GM23338 (cell line): Measurements from ENCODE around the gene ITPKA. TPM values are rescaled to one million over a fixed set of nuclear protein-coding genes. Genes with fewer than 3 reads are reported as not detected.
A peak's percentile ranks its signal among the peaks of the same experiment; 100 is the strongest.

Experiments used
- ATAC-seq: fragments of 200-7000 bp; cut with Tn5 transposase; 3 replicates; pipeline ENCODE4 v1.9.1; 2020
- DNase-seq: peaks from one replicate; pipeline ENCODE4 v3.0.0-alpha.2; 2015; ENCODE audit warnings: low spot score
- H2AFZ ChIP-seq: fragments of 200-600 bp; sonication (generic); 2 replicates; pipeline ENCODE4 v1.8.0; 2016; ENCODE audit warnings: antibody characterized with exemption, mild to moderate bottlenecking, moderate library complexity
- H3F3A ChIP-seq: fragments of 200-600 bp; sonication (generic); replicated peaks from 2 replicates; pipeline ENCODE4 v1.8.0; 2017; ENCODE audit warnings: antibody characterized with exemption, mixed run types, low read depth
- H3K27ac ChIP-seq: fragments of 200-600 bp; sonication (generic); 2 replicates; pipeline ENCODE4 v1.6.1; 2016; ENCODE audit warnings: low read depth
- H3K27me3 ChIP-seq: fragments of 200-600 bp; sonication (generic); 2 replicates; pipeline ENCODE4 v1.8.0; 2016; ENCODE audit warnings: mild to moderate bottlenecking, mixed run types, moderate library complexity; ENCODE audit not compliant: insufficient read depth
- H3K36me3 ChIP-seq: fragments of 200-600 bp; sonication (generic); 2 replicates; pipeline ENCODE4 v1.8.0; 2016; ENCODE audit warnings: mild to moderate bottlenecking; ENCODE audit not compliant: insufficient read depth
- H3K4me1 ChIP-seq: fragments of 200-600 bp; sonication (generic); 2 replicates; pipeline ENCODE4 v1.8.0; 2016; ENCODE audit warnings: mild to moderate bottlenecking, moderate library complexity; ENCODE audit not compliant: insufficient read depth
- H3K4me2 ChIP-seq: fragments of 200-600 bp; sonication (generic); 2 replicates; pipeline ENCODE4 v1.7.1; 2017; ENCODE audit warnings: mixed run types
- H3K4me3 ChIP-seq: fragments of 200-600 bp; sonication (generic); 2 replicates; pipeline ENCODE4 v1.6.1; 2016; ENCODE audit warnings: mixed run types
- H3K79me2 ChIP-seq: fragments of 200-600 bp; sonication (generic); replicated peaks from 2 replicates; pipeline ENCODE4 v1.8.0; 2017; ENCODE audit warnings: mild to moderate bottlenecking; ENCODE audit not compliant: insufficient read depth
- H3K9me2 ChIP-seq: fragments of 200-600 bp; sonication (generic); 2 replicates; pipeline ENCODE4 v1.8.0; 2017; ENCODE audit not compliant: insufficient read depth
- H4K20me1 ChIP-seq: fragments of 200-600 bp; sonication (generic); replicated peaks from 2 replicates; pipeline ENCODE4 v1.8.0; 2017; ENCODE audit warnings: mild to moderate bottlenecking; ENCODE audit not compliant: insufficient read depth
- H3K27ac Mint-ChIP-seq: 2 replicates; pipeline ENCODE4 v1.8.0; 2020; ENCODE audit warnings: inconsistent platforms, mild to moderate bottlenecking, moderate library complexity, mixed read lengths
- H3K27me3 Mint-ChIP-seq: 3 replicates; pipeline ENCODE4 v1.8.0; 2022; ENCODE audit warnings: low read depth, mild to moderate bottlenecking, moderate library complexity, mixed read lengths, inconsistent platforms; ENCODE audit not compliant: insufficient read depth, poor library complexity
- H3K36me3 Mint-ChIP-seq: 3 replicates; pipeline ENCODE4 v1.8.0; 2021; ENCODE audit warnings: low read depth, mild to moderate bottlenecking, inconsistent platforms, moderate library complexity, mixed read lengths
- H3K4me1 Mint-ChIP-seq: 3 replicates; pipeline ENCODE4 v1.8.0; 2020; ENCODE audit warnings: mild to moderate bottlenecking, inconsistent platforms, mixed read lengths
- H3K4me3 Mint-ChIP-seq: 3 replicates; pipeline ENCODE4 v1.8.0; 2021; ENCODE audit warnings: moderate library complexity, mild to moderate bottlenecking, inconsistent platforms, mixed read lengths
- H3K9me3 Mint-ChIP-seq: 3 replicates; pipeline ENCODE4 v1.8.0; 2020; ENCODE audit warnings: moderate library complexity, mild to moderate bottlenecking, inconsistent platforms, mixed read lengths
- EZH2 ChIP-seq: fragments of 200-600 bp; sonication (generic); IDR thresholded peaks from one replicate; pipeline ENCODE4 v1.8.0; 2017; ENCODE audit warnings: antibody characterized with exemption, mild to moderate bottlenecking, low read depth; ENCODE audit not compliant: unreplicated experiment
- EZH2phosphoT487 ChIP-seq: fragments of 200-600 bp; sonication (generic); IDR thresholded peaks from one replicate; pipeline ENCODE4 v1.8.1; 2018; ENCODE audit warnings: antibody characterized with exemption; ENCODE audit not compliant: unreplicated experiment
- NANOG ChIP-seq: IDR thresholded peaks from 2 replicates; pipeline ENCODE4 v1.6.1; 2016; ENCODE audit warnings: antibody characterized with exemption, borderline replicate concordance
- ZNF114 ChIP-seq: fragments of 250-450 bp; sonication (Bioruptor Pico); IDR thresholded peaks from 2 replicates; pipeline ENCODE4 v1.5.0; 2020; ENCODE audit warnings: mild to moderate bottlenecking, moderate library complexity
- polyA plus RNA-seq: library from polyadenylated mRNA; unstranded; fragments of >200 nt; fragmentation: Nextera tagmentation; extraction: Ambion mirVana; gene quantifications from 2 replicates; pipeline ENCODE4 v1.2.1, GENCODE V29; 2016
- total RNA-seq: library from RNA; depleted of rRNA; stranded (reverse); fragments of >200 nt; shearing (Covaris generic); gene quantifications from 2 replicates; pipeline ENCODE4 v1.2.3, GENCODE V29; 2014
- TF ChIP-seq, protein P1 (sequence below): fragments of 250-450 bp; sonication (Bioruptor Pico); IDR thresholded peaks from 2 replicates; pipeline ENCODE4 v1.5.0; 2020; ENCODE audit warnings: mild to moderate bottlenecking, moderate library complexity
- TF ChIP-seq, protein P2 (sequence below), 2 experiments: fragments of 200-600 bp in 1 of 2; sonication (generic) in 1 of 2; conservative IDR thresholded peaks; 2 replicates each; pipeline versions ENCODE4 v1.5.1 to v1.6.1; 2016 to 2017; ENCODE audit warnings: antibody characterized with exemption in 2 of 2, low read depth in 2 of 2, mild to moderate bottlenecking in 2 of 2, moderate library complexity in 1 of 2

The ITPKA gene
- total and polyA plus RNA-seq, 2 experiments from 2014 or later: 0.55 to 2.1 TPM

- TF ChIP-seq, protein P1, sequence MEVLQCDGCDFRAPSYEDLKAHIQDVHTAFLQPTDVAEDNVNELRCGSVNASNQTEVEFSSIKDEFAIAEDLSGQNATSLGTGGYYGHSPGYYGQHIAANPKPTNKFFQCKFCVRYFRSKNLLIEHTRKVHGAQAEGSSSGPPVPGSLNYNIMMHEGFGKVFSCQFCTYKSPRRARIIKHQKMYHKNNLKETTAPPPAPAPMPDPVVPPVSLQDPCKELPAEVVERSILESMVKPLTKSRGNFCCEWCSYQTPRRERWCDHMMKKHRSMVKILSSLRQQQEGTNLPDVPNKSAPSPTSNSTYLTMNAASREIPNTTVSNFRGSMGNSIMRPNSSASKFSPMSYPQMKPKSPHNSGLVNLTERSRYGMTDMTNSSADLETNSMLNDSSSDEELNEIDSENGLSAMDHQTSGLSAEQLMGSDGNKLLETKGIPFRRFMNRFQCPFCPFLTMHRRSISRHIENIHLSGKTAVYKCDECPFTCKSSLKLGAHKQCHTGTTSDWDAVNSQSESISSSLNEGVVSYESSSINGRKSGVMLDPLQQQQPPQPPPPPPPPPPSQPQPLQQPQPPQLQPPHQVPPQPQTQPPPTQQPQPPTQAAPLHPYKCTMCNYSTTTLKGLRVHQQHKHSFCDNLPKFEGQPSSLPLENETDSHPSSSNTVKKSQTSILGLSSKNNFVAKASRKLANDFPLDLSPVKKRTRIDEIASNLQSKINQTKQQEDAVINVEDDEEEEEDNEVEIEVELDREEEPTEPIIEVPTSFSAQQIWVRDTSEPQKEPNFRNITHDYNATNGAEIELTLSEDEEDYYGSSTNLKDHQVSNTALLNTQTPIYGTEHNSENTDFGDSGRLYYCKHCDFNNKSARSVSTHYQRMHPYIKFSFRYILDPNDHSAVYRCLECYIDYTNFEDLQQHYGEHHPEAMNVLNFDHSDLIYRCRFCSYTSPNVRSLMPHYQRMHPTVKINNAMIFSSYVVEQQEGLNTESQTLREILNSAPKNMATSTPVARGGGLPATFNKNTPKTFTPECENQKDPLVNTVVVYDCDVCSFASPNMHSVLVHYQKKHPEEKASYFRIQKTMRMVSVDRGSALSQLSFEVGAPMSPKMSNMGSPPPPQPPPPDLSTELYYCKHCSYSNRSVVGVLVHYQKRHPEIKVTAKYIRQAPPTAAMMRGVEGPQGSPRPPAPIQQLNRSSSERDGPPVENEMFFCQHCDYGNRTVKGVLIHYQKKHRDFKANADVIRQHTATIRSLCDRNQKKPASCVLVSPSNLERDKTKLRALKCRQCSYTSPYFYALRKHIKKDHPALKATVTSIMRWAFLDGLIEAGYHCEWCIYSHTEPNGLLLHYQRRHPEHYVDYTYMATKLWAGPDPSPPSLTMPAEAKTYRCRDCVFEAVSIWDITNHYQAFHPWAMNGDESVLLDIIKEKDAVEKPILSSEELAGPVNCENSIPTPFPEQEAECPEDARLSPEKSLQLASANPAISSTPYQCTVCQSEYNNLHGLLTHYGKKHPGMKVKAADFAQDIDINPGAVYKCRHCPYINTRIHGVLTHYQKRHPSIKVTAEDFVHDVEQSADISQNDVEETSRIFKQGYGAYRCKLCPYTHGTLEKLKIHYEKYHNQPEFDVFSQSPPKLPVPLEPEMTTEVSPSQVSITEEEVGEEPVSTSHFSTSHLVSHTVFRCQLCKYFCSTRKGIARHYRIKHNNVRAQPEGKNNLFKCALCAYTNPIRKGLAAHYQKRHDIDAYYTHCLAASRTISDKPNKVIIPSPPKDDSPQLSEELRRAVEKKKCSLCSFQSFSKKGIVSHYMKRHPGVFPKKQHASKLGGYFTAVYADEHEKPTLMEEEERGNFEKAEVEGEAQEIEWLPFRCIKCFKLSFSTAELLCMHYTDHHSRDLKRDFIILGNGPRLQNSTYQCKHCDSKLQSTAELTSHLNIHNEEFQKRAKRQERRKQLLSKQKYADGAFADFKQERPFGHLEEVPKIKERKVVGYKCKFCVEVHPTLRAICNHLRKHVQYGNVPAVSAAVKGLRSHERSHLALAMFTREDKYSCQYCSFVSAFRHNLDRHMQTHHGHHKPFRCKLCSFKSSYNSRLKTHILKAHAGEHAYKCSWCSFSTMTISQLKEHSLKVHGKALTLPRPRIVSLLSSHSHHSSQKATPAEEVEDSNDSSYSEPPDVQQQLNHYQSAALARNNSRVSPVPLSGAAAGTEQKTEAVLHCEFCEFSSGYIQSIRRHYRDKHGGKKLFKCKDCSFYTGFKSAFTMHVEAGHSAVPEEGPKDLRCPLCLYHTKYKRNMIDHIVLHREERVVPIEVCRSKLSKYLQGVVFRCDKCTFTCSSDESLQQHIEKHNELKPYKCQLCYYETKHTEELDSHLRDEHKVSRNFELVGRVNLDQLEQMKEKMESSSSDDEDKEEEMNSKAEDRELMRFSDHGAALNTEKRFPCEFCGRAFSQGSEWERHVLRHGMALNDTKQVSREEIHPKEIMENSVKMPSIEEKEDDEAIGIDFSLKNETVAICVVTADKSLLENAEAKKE (CRISPR knock-in tag): no peak
- TF ChIP-seq EZH2phosphoT487: peak; percentile 75
- TF ChIP-seq EZH2: peak; percentile 77
- TF ChIP-seq, protein P2, sequence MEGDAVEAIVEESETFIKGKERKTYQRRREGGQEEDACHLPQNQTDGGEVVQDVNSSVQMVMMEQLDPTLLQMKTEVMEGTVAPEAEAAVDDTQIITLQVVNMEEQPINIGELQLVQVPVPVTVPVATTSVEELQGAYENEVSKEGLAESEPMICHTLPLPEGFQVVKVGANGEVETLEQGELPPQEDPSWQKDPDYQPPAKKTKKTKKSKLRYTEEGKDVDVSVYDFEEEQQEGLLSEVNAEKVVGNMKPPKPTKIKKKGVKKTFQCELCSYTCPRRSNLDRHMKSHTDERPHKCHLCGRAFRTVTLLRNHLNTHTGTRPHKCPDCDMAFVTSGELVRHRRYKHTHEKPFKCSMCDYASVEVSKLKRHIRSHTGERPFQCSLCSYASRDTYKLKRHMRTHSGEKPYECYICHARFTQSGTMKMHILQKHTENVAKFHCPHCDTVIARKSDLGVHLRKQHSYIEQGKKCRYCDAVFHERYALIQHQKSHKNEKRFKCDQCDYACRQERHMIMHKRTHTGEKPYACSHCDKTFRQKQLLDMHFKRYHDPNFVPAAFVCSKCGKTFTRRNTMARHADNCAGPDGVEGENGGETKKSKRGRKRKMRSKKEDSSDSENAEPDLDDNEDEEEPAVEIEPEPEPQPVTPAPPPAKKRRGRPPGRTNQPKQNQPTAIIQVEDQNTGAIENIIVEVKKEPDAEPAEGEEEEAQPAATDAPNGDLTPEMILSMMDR (conservative IDR thresholded peaks at IDR 0.05; ENCODE audit: low read depth in 2 of 2): peak in 1 of 2 experiments; percentile 15; a peak in 2 of 4 replicates
- TF ChIP-seq NANOG: no peak
- TF ChIP-seq ZNF114: no peak
- Mint-ChIP-seq H3K36me3 (peaks cover 3% of the 10 kb centered on the region; the same call in 1 of the 3 replicates), H3K27me3 (peaks cover 78% of the 10 kb centered on the region), H3K4me1 (peaks cover 18% of the 10 kb centered on the region), H3K27ac (no peak overlapping the region), H3K9me3 (no peaks in the 10 kb centered on the region; the same call in 2 of the 3 replicates), H3K4me3 (peak overlapping the region; percentile 60)
- DNase-seq (peak; percentile 82), ATAC-seq (peak; percentile 16)
- Histone ChIP-seq H3K27me3 (peaks cover 93% of the 10 kb centered on the region), H3F3A (peaks cover 17% of the 10 kb centered on the region), H3K4me3 (peak overlapping the region; percentile 64), H3K4me2 (peak overlapping the region; percentile 96), H4K20me1 (no peaks in the 10 kb centered on the region; the same call in none of the 2 replicates), H3K27ac (no peak overlapping the region), H3K4me1 (peaks cover 16% of the 10 kb centered on the region), H2AFZ (peak overlapping the region; percentile 96), H3K36me3 (no peaks in the 10 kb centered on the region), H3K79me2 (no peaks in the 10 kb centered on the region), H3K9me2 (no peaks in the 10 kb centered on the region)
Observed at GRCh38 chr15:41494190-41494921, 682 bp downstream of the ITPKA start.
